Activated CD4-positive, alpha-beta T cell treated with anti-CD3 and anti-CD28 coated beads for 1 hour (primary cell): ENCODE results near the gene STK24.

Experiments used
- DNase-seq: peaks from one replicate; pipeline ENCODE4 v3.0.0-alpha.2; 2020

STK24 gene

DNA sequence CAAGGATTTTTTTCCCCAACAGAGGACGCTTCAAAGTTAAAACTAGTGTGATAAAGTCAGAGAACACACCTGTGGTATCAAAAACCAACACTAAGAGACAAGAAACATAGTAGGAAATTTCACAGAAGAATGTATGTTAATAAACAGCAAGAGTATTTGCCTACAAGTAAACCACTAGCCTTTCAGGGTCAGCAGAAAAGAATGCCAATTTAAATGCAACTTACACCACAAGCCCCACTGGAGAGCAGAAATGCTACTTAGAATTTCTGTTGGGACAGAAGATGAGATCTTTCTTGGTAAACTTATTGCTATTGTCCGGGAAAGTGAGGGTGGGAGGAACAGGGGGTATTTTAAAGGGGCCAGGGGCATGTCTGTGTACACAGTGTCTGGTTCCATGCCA lies 68.6 kb downstream of the STK24 start:
- no peak for DNase-seq

DNA sequence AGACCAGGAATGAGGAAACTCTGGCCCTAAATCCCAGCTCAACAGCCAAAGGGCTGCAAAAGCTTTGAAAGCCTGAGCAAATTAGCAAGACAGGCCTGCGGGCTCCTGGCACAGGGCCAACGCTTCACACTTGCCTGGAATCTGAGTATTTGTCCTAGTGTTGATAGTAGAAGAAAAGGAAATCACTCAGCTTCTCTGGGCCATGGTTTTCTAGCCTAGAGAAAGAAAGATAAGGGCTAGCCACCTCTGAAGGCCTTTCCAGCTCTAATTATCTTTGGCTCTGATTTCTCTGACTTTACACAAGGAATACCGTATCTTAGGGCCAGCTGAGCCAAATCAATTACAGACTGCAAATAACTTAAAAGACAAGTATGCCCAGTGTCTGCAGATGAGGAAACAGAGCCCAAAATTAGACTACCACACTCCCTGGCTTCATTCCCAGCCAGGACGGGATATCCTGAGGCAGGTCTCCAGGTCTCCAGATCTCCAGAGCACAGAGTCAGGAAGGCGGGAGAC lies 69.6 kb downstream of the STK24 start:
- no peak for DNase-seq

DNA sequence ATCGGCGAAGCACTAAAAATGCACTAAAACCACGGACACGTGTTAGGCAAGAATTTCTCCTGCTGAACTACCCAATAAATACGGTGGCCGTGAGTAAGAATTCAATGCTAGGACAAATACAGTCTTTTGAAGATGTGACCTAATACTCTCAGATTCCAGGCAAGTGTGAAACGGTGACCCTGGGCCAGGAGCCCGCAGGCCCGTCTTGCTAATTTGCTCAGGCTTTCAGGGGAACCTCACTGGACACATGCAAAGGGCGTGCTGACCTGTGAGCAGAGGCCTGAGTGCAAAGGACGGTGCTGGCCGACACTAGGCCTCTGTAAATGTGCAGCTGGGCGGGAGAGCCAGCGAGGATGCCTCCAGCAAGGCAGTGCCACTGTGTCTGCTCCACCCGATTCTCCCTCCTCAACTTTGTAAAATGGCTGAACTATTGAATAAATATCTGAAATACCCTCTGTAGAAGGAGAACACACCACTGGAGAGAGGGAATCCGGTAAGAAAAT lies 70.1 kb downstream of the STK24 start:
- no peak for DNase-seq

DNA sequence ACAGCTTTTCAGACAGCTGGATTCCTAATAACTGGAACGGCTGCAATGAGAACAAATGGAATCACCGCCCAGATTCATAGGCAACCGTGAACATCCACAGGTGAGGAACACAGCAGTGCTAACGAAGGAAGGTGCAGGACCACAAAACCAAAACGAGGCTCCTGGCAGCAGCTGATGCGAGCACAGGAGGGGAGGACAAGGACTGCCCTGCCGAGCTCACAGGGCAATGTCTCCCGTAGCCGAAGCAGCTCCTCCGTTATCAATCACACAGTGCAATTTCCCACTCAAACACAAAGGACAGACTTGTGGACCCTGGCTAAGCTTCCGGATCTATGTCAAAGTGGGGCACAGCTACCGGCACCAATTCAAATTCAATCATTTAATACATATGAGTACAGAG lies 70.6 kb downstream of the STK24 start:
- no peak for DNase-seq

GRCh38 chr13:98505217-98505616 lies 71.7 kb downstream of the STK24 start:
- DNase-seq = no peak

- no peak for DNase-seq
Observed at GRCh38 chr13:98504371-98504963, 72.4 kb downstream of the STK24 start.

DNA sequence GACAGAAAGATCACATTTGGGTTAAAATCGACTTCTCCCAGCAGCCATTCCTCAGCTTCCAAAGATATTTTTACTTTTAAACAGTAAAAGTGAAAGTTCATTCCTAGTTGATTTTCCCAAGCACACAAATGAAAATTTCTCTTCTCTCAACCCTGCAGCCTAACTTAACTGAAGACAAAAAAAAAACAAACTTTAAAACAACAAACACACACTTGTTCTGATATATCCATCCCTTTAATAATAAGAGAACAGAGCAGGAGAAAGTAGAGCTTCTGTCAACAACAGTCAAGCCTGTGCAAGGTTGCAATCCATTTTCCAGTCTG lies 72.9 kb downstream of the STK24 start:
- no peak for DNase-seq

- DNase-seq = no peak
Observed at GRCh38 chr13:98503175-98504028, 73.5 kb downstream of the STK24 start.

DNA sequence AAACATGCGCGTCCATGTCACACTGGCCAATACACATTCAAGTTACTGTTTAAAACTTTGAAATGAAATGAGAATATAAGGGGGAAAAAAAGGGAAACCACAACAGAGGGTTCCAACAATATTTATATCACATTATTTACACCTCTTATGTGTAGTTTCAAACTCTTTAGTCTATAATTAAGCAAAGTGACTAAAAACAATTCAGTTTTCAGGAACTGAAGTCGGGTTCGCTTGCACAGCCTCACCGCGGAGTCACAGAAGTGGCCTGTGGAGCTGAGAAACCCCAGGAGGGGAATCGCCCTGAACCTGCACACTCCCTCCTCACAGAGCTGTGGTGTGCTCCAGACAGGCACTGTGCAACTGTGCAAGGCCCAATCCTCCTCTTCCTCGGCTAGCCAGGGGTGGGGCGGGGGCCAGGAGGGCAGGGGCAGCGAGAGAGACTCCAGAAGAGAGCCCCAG lies 75.9 kb downstream of the STK24 start:
- DNase-seq = no peak

GRCh38 chr13:98496966-98497365 lies 79.9 kb downstream of the STK24 start:
- DNase-seq = no peak

DNA sequence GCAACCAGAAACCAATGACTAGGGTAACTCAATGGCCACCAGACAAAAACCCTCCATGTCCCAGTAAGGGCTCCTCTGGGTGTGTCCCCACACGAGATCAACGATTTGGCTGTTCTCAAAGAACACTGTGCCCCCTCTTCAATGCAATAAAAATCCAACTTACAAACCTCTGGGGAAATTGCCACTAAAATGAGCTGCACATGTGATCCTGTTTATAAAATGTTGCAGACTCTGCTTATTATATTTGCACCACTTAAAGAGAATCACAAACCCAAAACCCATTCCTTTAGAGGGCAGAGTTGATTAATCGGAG lies 80.5 kb downstream of the STK24 start:
- no peak for DNase-seq

DNA sequence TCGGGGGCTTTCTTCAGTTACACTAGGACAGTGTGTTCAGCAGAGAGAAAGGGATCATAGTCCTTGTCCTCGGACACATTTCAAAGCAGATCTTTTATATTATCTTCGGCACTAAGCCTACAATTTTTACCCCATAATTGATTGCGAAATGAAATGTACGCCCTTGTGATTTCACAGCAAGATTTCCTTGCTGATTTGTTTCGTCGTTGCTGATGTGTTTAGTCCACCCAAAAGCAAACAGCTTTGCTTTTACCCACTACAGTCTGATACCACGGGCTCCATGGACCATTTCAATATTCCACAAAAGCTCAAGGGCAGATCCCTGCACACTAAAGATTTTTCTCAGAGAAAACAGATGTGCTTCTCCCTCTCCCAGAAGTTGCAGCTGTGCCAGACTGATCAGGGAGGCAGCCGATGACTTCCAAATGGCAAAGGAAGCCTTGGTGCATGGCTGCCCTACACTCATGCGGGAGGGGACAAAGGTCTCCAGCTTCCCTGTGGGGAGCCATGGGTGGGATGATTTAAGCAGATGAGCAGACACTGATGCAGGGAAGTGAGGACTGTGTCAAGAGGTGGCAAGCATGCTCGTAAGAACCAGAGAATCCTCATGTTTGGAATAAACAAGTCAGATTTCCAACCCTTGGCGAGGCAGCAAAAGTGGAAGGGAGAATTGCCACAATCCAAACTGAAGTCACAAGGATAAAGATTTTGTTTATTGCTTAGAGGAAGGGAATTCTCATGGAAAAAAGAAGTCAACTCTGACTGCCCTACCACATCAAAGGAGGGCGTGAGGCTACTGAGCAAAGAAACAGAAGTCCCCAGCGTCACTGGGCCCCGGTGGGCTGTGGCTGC lies 81.1 kb downstream of the STK24 start:
- no peak for DNase-seq

- DNase-seq = no peak
Observed at GRCh38 chr13:98494769-98495168, 82.1 kb downstream of the STK24 start.

GRCh38 chr13:98493042-98493712 lies 83.7 kb downstream of the STK24 start:
- DNase-seq = no peak

GRCh38 chr13:98492335-98493041 lies 84.4 kb downstream of the STK24 start:
- no peak for DNase-seq

DNA sequence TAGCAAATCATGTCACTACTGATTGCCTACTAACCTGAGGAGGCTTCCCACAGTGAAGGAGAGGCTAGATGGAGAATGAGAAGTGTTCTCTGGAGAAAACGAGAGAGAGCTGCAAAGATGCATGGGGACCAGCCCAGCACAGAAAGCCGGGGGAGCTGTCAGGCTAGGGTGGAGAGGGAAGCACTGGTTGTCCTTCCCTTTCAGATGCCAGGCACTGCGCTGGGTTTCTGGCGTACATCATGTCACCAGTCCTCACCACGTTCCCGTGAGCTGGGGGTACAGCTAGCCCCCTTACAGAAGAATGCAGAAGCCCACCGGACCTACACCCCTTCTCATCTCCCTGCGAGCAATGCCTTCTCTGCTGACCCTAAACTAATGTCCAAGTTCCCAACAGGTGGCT lies 86.0 kb downstream of the STK24 start:
- DNase-seq = no peak

- DNase-seq = no peak
Observed at GRCh38 chr13:98490195-98490836, 86.6 kb downstream of the STK24 start.

GRCh38 chr13:98489446-98490194 lies 87.3 kb downstream of the STK24 start:
- DNase-seq = no peak

DNA sequence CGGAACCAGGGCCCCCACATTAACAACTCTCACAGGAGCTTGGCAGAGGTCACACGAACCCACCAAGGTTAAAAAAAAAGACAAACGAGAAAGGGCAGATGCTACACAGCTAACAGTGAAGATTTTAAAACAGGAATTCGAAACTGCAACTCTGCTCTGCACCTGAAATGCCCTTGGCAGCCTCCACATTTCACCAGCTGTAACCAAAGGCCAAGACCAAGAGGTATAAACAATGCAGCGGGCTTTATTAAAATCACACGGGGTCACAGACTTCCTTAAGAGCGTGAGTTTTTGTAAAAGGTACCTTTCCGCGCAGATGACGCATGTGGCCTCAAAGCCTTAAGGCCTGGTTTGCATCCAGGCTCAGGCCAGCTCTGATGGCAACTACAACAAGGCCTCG lies 88.2 kb downstream of the STK24 start:
- DNase-seq = no peak

- DNase-seq = no peak
Observed at GRCh38 chr13:98487522-98487921, 89.4 kb downstream of the STK24 start.

DNA sequence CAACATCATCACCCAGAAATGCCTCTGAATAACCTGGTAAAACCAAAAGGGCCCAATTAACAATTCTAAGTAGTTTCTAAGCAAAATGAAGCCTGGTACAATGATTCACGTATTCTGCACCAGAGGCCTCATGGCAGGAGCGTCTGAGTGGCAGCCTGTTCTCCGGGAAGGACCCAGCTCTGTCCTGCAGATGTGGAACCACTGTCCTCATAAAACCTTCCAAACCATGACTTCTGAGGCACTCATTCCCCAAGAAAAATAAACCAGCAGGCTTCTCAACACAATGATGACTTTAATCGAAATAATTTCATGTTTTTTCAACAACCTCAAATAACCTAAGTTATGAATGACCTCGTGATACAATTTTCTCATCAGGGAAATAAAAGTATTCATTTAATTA lies 89.9 kb downstream of the STK24 start:
- no peak for DNase-seq
